ENCODE measurements around the gene MIER2. TPM values are rescaled to one million over a fixed set of nuclear protein-coding genes. Genes with fewer than 3 reads are reported as not detected.

Gene MIER2
- total and polyA plus RNA-seq, 10 of the 15 experiments (the other 5 are each of a cell fraction or from before 2014, with no cell fraction given) = 0.48 to 23.6 (median 12.1) TPM

- no peaks in the 10 kb centered on the region for H3K27me3 ChIP-seq (replicated peaks in 1 of 2; ENCODE audit: control insufficient read depth in 2 of 2, insufficient read depth in 2 of 2, low read length in 1 of 2)
- H3K9me3 ChIP-seq (replicated peaks; ENCODE audit: control insufficient read depth, insufficient read depth, low read length) = no peaks in the 10 kb centered on the region
- H3K79me2 ChIP-seq (ENCODE audit: control insufficient read depth, insufficient read depth, low read length) = no peaks in the 10 kb centered on the region
- ATAC-seq (no peak), DNase-seq (ENCODE audit: low read depth, low spot score) (no peak), FAIRE-seq (no peak)
- no TSS peak for BruUV-seq (replicated peaks)
- POLR2A ChIA-PET = no interaction called here
- H4K20me1 ChIP-seq (ENCODE audit: control insufficient read depth, insufficient read depth) = no peaks in the 10 kb centered on the region
- H3K27ac ChIP-seq (ENCODE audit: control insufficient read depth, insufficient read depth) = no peak overlapping the region
- H3K4me3 ChIP-seq = no peak overlapping the region
- H3K9ac ChIP-seq (ENCODE audit: control insufficient read depth, insufficient read depth, low read length) = no peak overlapping the region
- 76% methylated on average over 11 of the region's 11 CpGs for whole genome bisulfite sequencing (ENCODE audit: insufficient coverage, insufficient replicate concordance, low lambda C conversion rate, missing lambda C conversion rate)
- RAD21 ChIA-PET (ENCODE audit: unreplicated experiment) = no interaction called here
- CTCF ChIA-PET = no interaction called here
- H3K4me2 ChIP-seq (ENCODE audit: control insufficient read depth, insufficient read depth) = no peak overlapping the region
- TF ChIP-seq FOS (IDR thresholded peaks at IDR 0.05; ENCODE audit: borderline replicate concordance, extremely low read depth, insufficient read length) (no peak), JUND (IDR thresholded peaks at IDR 0.05; ENCODE audit: low read depth, low read length) (no peak), RELB (IDR thresholded peaks at IDR 0.05; ENCODE audit: low read depth) (no peak), NFXL1 (IDR thresholded peaks at IDR 0.05; ENCODE audit: borderline replicate concordance) (no peak), MXI1 (IDR thresholded peaks at IDR 0.05; ENCODE audit: low read depth, low read length) (no peak), ELK1 (IDR thresholded peaks at IDR 0.05; ENCODE audit: low read depth, low read length) (no peak), MTA2 (IDR thresholded peaks at IDR 0.05; ENCODE audit: low read depth) (no peak), SMARCA5 (IDR thresholded peaks at IDR 0.05) (no peak), RCOR1 (conservative IDR thresholded peaks at IDR 0.05; ENCODE audit: low read depth, low read length) (no peak), E2F4 (IDR thresholded peaks at IDR 0.05; ENCODE audit: low read depth, low read length) (no peak), STAT3 (IDR thresholded peaks at IDR 0.05; ENCODE audit: low read depth, low read length) (no peak), IKZF1 (conservative IDR thresholded peaks at IDR 0.05) (no peak), HDAC2 (IDR thresholded peaks at IDR 0.05) (no peak)
- H2AFZ ChIP-seq (ENCODE audit: control insufficient read depth, low read depth, low read length) = no peak overlapping the region
- intact Hi-C loops (cut with micrococcal nuclease; ENCODE audit: unreplicated experiment) (no loop called here), in situ Hi-C loops (cut with MboI) (no loop called here)
- no peaks in the 10 kb centered on the region for H3K36me3 ChIP-seq (ENCODE audit: control insufficient read depth in 2 of 2, insufficient read depth in 2 of 2, low read length in 1 of 2)
- no peaks in the 10 kb centered on the region for H3K4me1 ChIP-seq (ENCODE audit: control insufficient read depth, insufficient read depth, low read length)
- SMC1A ChIA-PET (ENCODE audit: uncharacterized antibody, unreplicated experiment) = no interaction called here
Observed at GRCh38 chr19:362154-362553, 17.6 kb upstream of the MIER2 start.

Data from GM12878 (cell line).